HepG2 (cell line): ENCODE results near the gene PRR29. TPM values are rescaled to one million over a fixed set of nuclear protein-coding genes. Genes with fewer than 3 reads are reported as not detected.

Experiments used
- ATAC-seq: fragments of 200-7000 bp; cut with Tn5 transposase; 3 replicates; pipeline ENCODE4 v1.9.1; 2020; ENCODE audit warnings: mild to moderate bottlenecking, moderate library complexity
- BruUV-seq: library from RNA; stranded (reverse); fragments of 400-500 nt; replicated peaks from 2 replicates; lab custom pipeline; 2021; lab: Mats Ljungman, UMichigan
- CTCF ChIA-PET: fragments of 300-600 bp; formaldehyde crosslinking; extraction: SDS; loops from one replicate; lab custom pipeline; 2021; ENCODE audit warnings: low total read pairs, inconsistent platforms, low intra/inter-chr PET ratio; lab: Yijun Ruan, JAX
- POLR2A ChIA-PET: fragments of 350-600 bp; sonication (Branson Sonifier 250); formaldehyde crosslinking; loops from one replicate; lab custom pipeline; 2020; ENCODE audit warnings: antibody characterized with exemption, inconsistent platforms; lab: Yijun Ruan, JAX
- DNase-seq: peaks from one replicate; pipeline ENCODE4 v3.0.0-alpha.2; 2015; ENCODE audit warnings: low spot score
- FAIRE-seq: peaks from 3 replicates; lab custom pipeline; 2011; peaks lifted over from hg19 to GRCh38; lab: Jason Lieb, UNC
- H2AFZ ChIP-seq: one replicate; pipeline ENCODE4 v1.6.1; 2011; ENCODE audit warnings: low read length, inconsistent platforms
- H3K27ac ChIP-seq: fragments of 300-600 bp; 3 replicates; pipeline ENCODE4 v1.8.0; 2011; ENCODE audit warnings: mixed run types, mild to moderate bottlenecking, mixed read lengths, low read length, inconsistent platforms; ENCODE audit not compliant: insufficient read depth; ENCODE audit errors: extremely low read length
- H3K27me3 ChIP-seq, 2 experiments: fragments of 200-600 bp in 1 of 2; 2 replicates in 1 of 2; 3 replicates in 1 of 2; pipeline versions ENCODE4 v1.6.0 to v1.8.0; 2011; ENCODE audit warnings: low read length in 2 of 2, mild to moderate bottlenecking in 2 of 2, moderate library complexity in 2 of 2, inconsistent platforms in 1 of 2; ENCODE audit not compliant: insufficient read depth in 2 of 2, control insufficient read depth in 1 of 2
- H3K36me3 ChIP-seq, 2 experiments: fragments of 200-600 bp in 1 of 2; replicated peaks in 1 of 2; 2 replicates in 1 of 2; 3 replicates in 1 of 2; pipeline versions ENCODE4 v1.5.1 to v1.8.0; 2011; ENCODE audit warnings: low read length in 2 of 2, inconsistent platforms in 1 of 2; ENCODE audit not compliant: insufficient read depth in 2 of 2, control insufficient read depth in 1 of 2
- H3K4me1 ChIP-seq: 2 replicates; pipeline ENCODE4 v1.5.1; 2012; ENCODE audit warnings: low read length, inconsistent platforms; ENCODE audit not compliant: insufficient read depth
- H3K4me2 ChIP-seq: 2 replicates; pipeline ENCODE4 v1.6.0; 2011; ENCODE audit warnings: low read depth, low read length, inconsistent platforms
- H3K4me3 ChIP-seq, 3 experiments: fragments of 200-600 bp in 1 of 3; sonication (generic), shearing (Covaris generic) in 1 of 3; replicated peaks in 1 of 3; 2 replicates each; pipeline ENCODE4 v1.5.1; 2011 to 2016; ENCODE audit warnings: low read length in 3 of 3, inconsistent platforms in 2 of 3, low read depth in 2 of 3, mild to moderate bottlenecking in 2 of 3, control low read depth in 1 of 3, mixed read lengths in 1 of 3; ENCODE audit not compliant: insufficient read depth in 1 of 3
- H3K79me2 ChIP-seq: one replicate; pipeline ENCODE4 v1.6.1; 2011; ENCODE audit warnings: low read length, inconsistent platforms; ENCODE audit not compliant: insufficient read depth
- H3K9ac ChIP-seq: 2 replicates; pipeline ENCODE4 v1.6.0; 2011; ENCODE audit warnings: mild to moderate bottlenecking, low read depth, low read length, inconsistent platforms; ENCODE audit not compliant: insufficient read depth
- H3K9me3 ChIP-seq: 2 replicates; pipeline ENCODE4 v1.5.1; 2012; ENCODE audit warnings: mild to moderate bottlenecking, low read length
- H4K20me1 ChIP-seq: 2 replicates; pipeline ENCODE4 v1.6.0; 2011; ENCODE audit warnings: inconsistent platforms, mild to moderate bottlenecking, low read length, moderate library complexity; ENCODE audit not compliant: insufficient read depth
- ARHGAP35 ChIP-seq: sonication (generic); formaldehyde crosslinking; IDR thresholded peaks from 2 replicates; pipeline ENCODE4 v1.9.0; 2022; ENCODE audit warnings: mild to moderate bottlenecking, inconsistent platforms, moderate library complexity, missing genetic modification reagents, borderline replicate concordance
- CREBL2 ChIP-seq: sonication (generic); formaldehyde crosslinking; IDR thresholded peaks from 2 replicates; pipeline ENCODE4 v1.8.1; 2023; ENCODE audit warnings: missing genetic modification reagents, mild to moderate bottlenecking, borderline replicate concordance
- FOSL1 ChIP-seq: sonication (generic); formaldehyde crosslinking; IDR thresholded peaks from 2 replicates; pipeline ENCODE4 v1.9.0; 2021; ENCODE audit warnings: missing genetic modification reagents, borderline replicate concordance
- MYNN ChIP-seq: sonication (generic); formaldehyde crosslinking; IDR thresholded peaks from 2 replicates; pipeline ENCODE4 v1.4.0; 2020; ENCODE audit warnings: mild to moderate bottlenecking, low read depth, missing genetic modification reagents
- SYNCRIP ChIP-seq: fragments of 200-400 bp; formaldehyde crosslinking; IDR thresholded peaks from 2 replicates; pipeline ENCODE4 v1.6.1; 2018; ENCODE audit warnings: mild to moderate bottlenecking, low read depth, low read length; ENCODE audit not compliant: insufficient read depth
- TARDBP ChIP-seq: sonication (generic); formaldehyde crosslinking; IDR thresholded peaks from 2 replicates; pipeline ENCODE4 v1.8.0; 2022; ENCODE audit warnings: mild to moderate bottlenecking, missing genetic modification reagents
- TOE1 ChIP-seq: sonication (generic); formaldehyde crosslinking; IDR thresholded peaks from 2 replicates; pipeline ENCODE4 v1.4.0; 2020; ENCODE audit warnings: mild to moderate bottlenecking, missing genetic modification reagents
- ZNF607 ChIP-seq: sonication (generic); formaldehyde crosslinking; IDR thresholded peaks from 2 replicates; pipeline ENCODE4 v1.5.1; 2020; ENCODE audit warnings: missing genetic modification reagents, mild to moderate bottlenecking, borderline replicate concordance
- ZNF724P ChIP-seq: sonication (generic); formaldehyde crosslinking; IDR thresholded peaks from 2 replicates; pipeline ENCODE4 v1.8.0; 2022; ENCODE audit warnings: missing genetic modification reagents, borderline replicate concordance
- ZNF780A ChIP-seq: sonication (generic); formaldehyde crosslinking; IDR thresholded peaks from 2 replicates; pipeline ENCODE4 v1.8.0; 2022; ENCODE audit warnings: mild to moderate bottlenecking, missing genetic modification reagents, moderate library complexity
- ZSCAN5A ChIP-seq: sonication (generic); formaldehyde crosslinking; IDR thresholded peaks from 2 replicates; pipeline ENCODE4 v1.8.0; 2022; ENCODE audit warnings: mild to moderate bottlenecking, missing genetic modification reagents, borderline replicate concordance
- WGBS: methylation state at CpG from one replicate; pipeline ENCODE4 v1.1.6; 2017; ENCODE audit warnings: low lambda C conversion rate; 5-methylcytosine and 5-hydroxymethylcytosine counted together
- in situ Hi-C: cut with HindIII; loops from 2 replicates; pipeline ENCODE4 v1.10.0; 2017; ENCODE audit warnings: low pct_unique_long_range_greater_than_20kb; ENCODE audit not compliant: extremely low pct_ligation_motif_present
- intact Hi-C: fragments of 100-400 bp; cut with micrococcal nuclease; formaldehyde crosslinking; loops from one replicate; pipeline ENCODE4 v1.10.0; 2022; ENCODE audit not compliant: unreplicated experiment
- polyA plus RNA-seq, 8 experiments: library from polyadenylated mRNA; depleted of rRNA in 3 of 8; stranded (reverse) in 7 of 8; unstranded in 1 of 8; fragments of >200 nt; fragmentation: Illumina TruSeq in 4 of 8; extraction: Trizol in 4 of 8; gene quantifications; 2 replicates each; pipeline versions ENCODE4 v1.2.1 to v1.2.3, GENCODE V29; 2011 to 2016; ENCODE audit warnings: low read depth in 4 of 8, missing spikeins in 1 of 8, mixed read lengths in 1 of 8; ENCODE audit not compliant: insufficient read depth in 1 of 8
- total RNA-seq, 5 experiments: library from RNA; depleted of rRNA; stranded (reverse); fragments of >200 nt; fragmentation: Illumina TruSeq; extraction: Trizol; gene quantifications; 2 replicates each; pipeline ENCODE4 v1.2.3, GENCODE V29; 2016; ENCODE audit warnings: low read depth in 1 of 5
- TF ChIP-seq, protein P1 (sequence below), 2 experiments: sonication (generic) in 1 of 2; formaldehyde crosslinking in 1 of 2; IDR thresholded peaks; 2 replicates each; pipeline versions ENCODE4 v1.4.0 to v1.6.1; 2016 to 2020; ENCODE audit warnings: borderline replicate concordance in 1 of 2, low read depth in 1 of 2, mild to moderate bottlenecking in 1 of 2, missing genetic modification reagents in 1 of 2
- TF ChIP-seq, protein P2 (sequence below): sonication (generic); formaldehyde crosslinking; IDR thresholded peaks from 2 replicates; pipeline ENCODE4 v1.5.0; 2020; ENCODE audit warnings: missing genetic modification reagents
- TF ChIP-seq, protein P3 (sequence below): sonication (generic); formaldehyde crosslinking; IDR thresholded peaks from 2 replicates; pipeline ENCODE4 v1.8.0; 2022; ENCODE audit warnings: mild to moderate bottlenecking, missing genetic modification reagents, moderate library complexity
- TF ChIP-seq, protein P4 (sequence below): sonication (generic); formaldehyde crosslinking; conservative IDR thresholded peaks from 2 replicates; pipeline ENCODE4 v1.4.0; 2020; ENCODE audit warnings: missing genetic modification reagents

The PRR29 gene
- total and polyA plus RNA-seq, 2 of the 13 experiments (the other 11 are each of a cell fraction or from before 2014, with no cell fraction given) = 0.07 to 0.20 TPM

DNA sequence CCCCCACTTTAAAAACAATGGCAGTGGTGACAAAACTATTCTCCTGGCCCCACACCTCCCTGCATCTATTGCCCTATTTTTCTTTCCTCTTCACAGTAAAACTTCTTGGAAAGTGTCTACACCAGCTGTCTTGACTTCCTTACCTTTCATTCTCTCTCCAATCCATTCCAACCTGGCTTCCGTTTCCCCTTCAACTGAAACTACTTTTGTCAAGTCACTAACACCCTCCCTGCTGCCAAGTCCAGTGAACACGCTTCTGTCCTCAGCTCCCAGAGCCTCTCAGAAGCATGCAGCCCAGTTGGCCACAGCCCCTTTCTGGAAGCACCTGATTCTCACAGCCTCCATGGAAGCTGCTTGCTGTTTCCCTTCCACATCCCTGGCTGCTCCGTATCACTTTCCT, 21.4 kb upstream of the PRR29 start:
- BruUV-seq = no TSS peak
- Histone ChIP-seq H3K9me3 (peaks cover 2% of the 10 kb centered on the region), H3K27ac (no peak overlapping the region), H3K9ac (no peak overlapping the region), H3K4me1 (peaks cover 23% of the 10 kb centered on the region), H3K4me2 (no peak overlapping the region), H3K4me3 (no peak overlapping the region), H2AFZ (no peak overlapping the region), H3K79me2 (no peaks in the 10 kb centered on the region), H4K20me1 (no peaks in the 10 kb centered on the region), H3K27me3 (peaks cover 13 to 63% of the 10 kb centered on the region in 2 experiments; a peak in 3 of 5 replicates), H3K36me3 (no peaks in the 10 kb centered on the region)
- in situ Hi-C loops = no loop called here
- DNase-seq = no peak
- 13% methylated on average over 3 of the region's 3 CpGs for WGBS
- ChIA-PET POLR2A (no interaction called here), CTCF (no interaction called here)
- ATAC-seq = no peak
- intact Hi-C loops = no loop called here
- no peak for FAIRE-seq
- no peak for TF ChIP-seq ARHGAP35
- TF ChIP-seq TOE1 = no peak
- TF ChIP-seq, protein P1, sequence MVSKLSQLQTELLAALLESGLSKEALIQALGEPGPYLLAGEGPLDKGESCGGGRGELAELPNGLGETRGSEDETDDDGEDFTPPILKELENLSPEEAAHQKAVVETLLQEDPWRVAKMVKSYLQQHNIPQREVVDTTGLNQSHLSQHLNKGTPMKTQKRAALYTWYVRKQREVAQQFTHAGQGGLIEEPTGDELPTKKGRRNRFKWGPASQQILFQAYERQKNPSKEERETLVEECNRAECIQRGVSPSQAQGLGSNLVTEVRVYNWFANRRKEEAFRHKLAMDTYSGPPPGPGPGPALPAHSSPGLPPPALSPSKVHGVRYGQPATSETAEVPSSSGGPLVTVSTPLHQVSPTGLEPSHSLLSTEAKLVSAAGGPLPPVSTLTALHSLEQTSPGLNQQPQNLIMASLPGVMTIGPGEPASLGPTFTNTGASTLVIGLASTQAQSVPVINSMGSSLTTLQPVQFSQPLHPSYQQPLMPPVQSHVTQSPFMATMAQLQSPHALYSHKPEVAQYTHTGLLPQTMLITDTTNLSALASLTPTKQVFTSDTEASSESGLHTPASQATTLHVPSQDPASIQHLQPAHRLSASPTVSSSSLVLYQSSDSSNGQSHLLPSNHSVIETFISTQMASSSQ (IDR thresholded peaks at IDR 0.05; ENCODE audit: low read depth) = no peak
- TF ChIP-seq, protein P1 (CRISPR knock-in tag; IDR thresholded peaks at IDR 0.05; ENCODE audit: borderline replicate concordance) = no peak
- no peak for TF ChIP-seq TARDBP (CRISPR knock-in tag)
- TF ChIP-seq FOSL1 (CRISPR knock-in tag) = no peak
- TF ChIP-seq MYNN (CRISPR knock-in tag) = no peak
- TF ChIP-seq SYNCRIP = no peak
- TF ChIP-seq ZNF607 (CRISPR knock-in tag) = no peak
- TF ChIP-seq, protein P2, sequence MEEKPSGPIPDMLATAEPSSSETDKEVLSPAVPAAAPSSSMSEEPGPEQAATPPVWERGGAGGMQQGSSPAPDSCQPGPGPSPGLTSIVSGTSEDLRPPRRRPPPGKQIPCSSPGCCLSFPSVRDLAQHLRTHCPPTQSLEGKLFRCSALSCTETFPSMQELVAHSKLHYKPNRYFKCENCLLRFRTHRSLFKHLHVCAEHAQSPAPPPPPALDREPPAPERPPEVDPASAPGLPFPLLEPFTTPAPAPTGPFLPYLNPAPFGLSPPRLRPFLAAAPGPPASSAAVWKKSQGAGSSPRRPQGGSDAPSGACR (CRISPR knock-in tag) = no peak
- TF ChIP-seq, protein P3, sequence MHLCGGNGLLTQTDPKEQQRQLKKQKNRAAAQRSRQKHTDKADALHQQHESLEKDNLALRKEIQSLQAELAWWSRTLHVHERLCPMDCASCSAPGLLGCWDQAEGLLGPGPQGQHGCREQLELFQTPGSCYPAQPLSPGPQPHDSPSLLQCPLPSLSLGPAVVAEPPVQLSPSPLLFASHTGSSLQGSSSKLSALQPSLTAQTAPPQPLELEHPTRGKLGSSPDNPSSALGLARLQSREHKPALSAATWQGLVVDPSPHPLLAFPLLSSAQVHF (CRISPR knock-in tag) = no peak
- TF ChIP-seq ZNF780A (CRISPR knock-in tag) = no peak
- TF ChIP-seq, protein P4, sequence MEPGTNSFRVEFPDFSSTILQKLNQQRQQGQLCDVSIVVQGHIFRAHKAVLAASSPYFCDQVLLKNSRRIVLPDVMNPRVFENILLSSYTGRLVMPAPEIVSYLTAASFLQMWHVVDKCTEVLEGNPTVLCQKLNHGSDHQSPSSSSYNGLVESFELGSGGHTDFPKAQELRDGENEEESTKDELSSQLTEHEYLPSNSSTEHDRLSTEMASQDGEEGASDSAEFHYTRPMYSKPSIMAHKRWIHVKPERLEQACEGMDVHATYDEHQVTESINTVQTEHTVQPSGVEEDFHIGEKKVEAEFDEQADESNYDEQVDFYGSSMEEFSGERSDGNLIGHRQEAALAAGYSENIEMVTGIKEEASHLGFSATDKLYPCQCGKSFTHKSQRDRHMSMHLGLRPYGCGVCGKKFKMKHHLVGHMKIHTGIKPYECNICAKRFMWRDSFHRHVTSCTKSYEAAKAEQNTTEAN (CRISPR knock-in tag) = no peak
- TF ChIP-seq CREBL2 (CRISPR knock-in tag) = no peak
- TF ChIP-seq ZSCAN5A (CRISPR knock-in tag) = no peak
- no peak for TF ChIP-seq ZNF724P (CRISPR knock-in tag)
